GM12878 (cell line): Measurements from ENCODE around the gene LMBR1. TPM values are rescaled to one million over a fixed set of nuclear protein-coding genes. Genes with fewer than 3 reads are reported as not detected.

Experiments
- BCL3 ChIP-seq: IDR thresholded peaks from 2 replicates; pipeline ENCODE4 v1.6.1; 2011; ENCODE audit warnings: borderline replicate concordance, low read depth, mild to moderate bottlenecking, moderate library complexity, low read length; ENCODE audit not compliant: insufficient read depth, poor library complexity, severe bottlenecking
- BRCA1 ChIP-seq: IDR thresholded peaks from 2 replicates; pipeline ENCODE4 v1.6.1; 2011; ENCODE audit warnings: low read depth, low read length, improper control_type of control experiment
- HDAC6 ChIP-seq: fragments of 200-600 bp; sonication (generic); IDR thresholded peaks from one replicate; pipeline ENCODE4 v1.8.0; 2017; ENCODE audit warnings: antibody characterized with exemption; ENCODE audit not compliant: unreplicated experiment
- JUND ChIP-seq: IDR thresholded peaks from 2 replicates; pipeline ENCODE4 v1.6.1; 2012; ENCODE audit warnings: low read depth, mild to moderate bottlenecking, low read length, improper control_type of control experiment, moderate library complexity
- NFXL1 ChIP-seq: fragments of 450-650 bp; IDR thresholded peaks from 2 replicates; pipeline ENCODE4 v1.6.1; 2017; ENCODE audit warnings: antibody characterized with exemption, mild to moderate bottlenecking, borderline replicate concordance
- ZBTB33 ChIP-seq: fragments of 450-650 bp; IDR thresholded peaks from 2 replicates; pipeline ENCODE4 v1.6.1; 2017; ENCODE audit warnings: mild to moderate bottlenecking
- ZBTB4 ChIP-seq: fragments of 450-650 bp; formaldehyde crosslinking; IDR thresholded peaks from 2 replicates; pipeline ENCODE4 v1.4.0; 2022; ENCODE audit warnings: mild to moderate bottlenecking, moderate library complexity
- polyA plus RNA-seq, 11 experiments: library from polyadenylated mRNA; depleted of rRNA in 4 of 11; unstranded in 6 of 11; stranded (reverse) in 5 of 11; fragments of >200 nt; fragmentation: Nextera tagmentation in 4 of 11; fragmentation: Illumina TruSeq in 1 of 11; extraction: Ambion mirVana in 4 of 11; extraction: Trizol in 1 of 11; gene quantifications; 1 replicate in 1 of 11; 2 replicates in 10 of 11; pipeline versions ENCODE4 v1.2.1 to v1.2.3, GENCODE V29; 2011 to 2016; ENCODE audit warnings: inconsistent platforms in 2 of 11, missing spikeins in 2 of 11, low read depth in 1 of 11
- total RNA-seq, 4 experiments: library from RNA; depleted of rRNA in 3 of 4; stranded (reverse); fragments of >200 nt in 3 of 4; fragmentation: Illumina TruSeq in 1 of 4; extraction: Trizol in 1 of 4; gene quantifications; 2 replicates each; pipeline versions ENCODE4 v1.2.1 to v1.2.3, GENCODE V29; 2013 to 2021

The LMBR1 gene
- total and polyA plus RNA-seq, 10 of the 15 experiments (the other 5 are each of a cell fraction or from before 2014, with no cell fraction given), result 4.0 to 63.5 (median 28.8) TPM

- TF ChIP-seq ZBTB4, result no peak
- TF ChIP-seq HDAC6, result no peak
- TF ChIP-seq ZBTB33, result no peak
- no peak for TF ChIP-seq BCL3
- TF ChIP-seq JUND, result no peak
- no peak for TF ChIP-seq NFXL1
- no peak for TF ChIP-seq BRCA1
Observed at GRCh38 chr7:156731651-156732050, 161.3 kb downstream of the LMBR1 start (continued).
